ENCODE data around the gene ZSWIM5.
"Not testable (repeated sequence)": the region's sequence is repeated elsewhere in the genome, so short reads cannot be mapped to it uniquely, and the experiment has no call there.

Gene ZSWIM5

GRCh38 chr1:45191418-45191783, 15.0 kb downstream of the ZSWIM5 start:
- in situ Hi-C loops (cut with HindIII; ENCODE audit: low pct_unique_long_range_greater_than_20kb, low sequenced_read_pairs): no loop called here
- no peak for DNase-seq (ENCODE audit: low read depth in 1 of 2, low spot score in 1 of 2)

GRCh38 chr1:45187725-45188124, 18.7 kb downstream of the ZSWIM5 start:
- in situ Hi-C loops (cut with HindIII; ENCODE audit: low pct_unique_long_range_greater_than_20kb, low sequenced_read_pairs): no loop called here
- no peak for TF ChIP-seq JUND (IDR thresholded peaks at IDR 0.05; ENCODE audit: low read depth)
- no peak for DNase-seq (ENCODE audit: low read depth in 1 of 2, low spot score in 1 of 2)

More at GRCh38 chr1:45191418-45191783, 15.0 kb downstream of the ZSWIM5 start:
- no peak for TF ChIP-seq JUND (IDR thresholded peaks at IDR 0.05; ENCODE audit: low read depth)

- DNase-seq (ENCODE audit: low read depth in 1 of 2, low spot score in 1 of 2); in situ Hi-C loops (cut with HindIII; ENCODE audit: low pct_unique_long_range_greater_than_20kb, low sequenced_read_pairs): not testable (repeated sequence)
These were observed 26.4 kb downstream of the ZSWIM5 start for GRCh38 chr1:45179918-45180519.

GRCh38 chr1:45177452-45177851, 29.0 kb downstream of the ZSWIM5 start:
- in situ Hi-C loops (cut with HindIII; ENCODE audit: low pct_unique_long_range_greater_than_20kb, low sequenced_read_pairs): no loop called here
- TF ChIP-seq JUND (IDR thresholded peaks at IDR 0.05; ENCODE audit: low read depth): no peak
- DNase-seq (ENCODE audit: low read depth in 1 of 2, low spot score in 1 of 2): no peak

- no peak for TF ChIP-seq JUND (IDR thresholded peaks at IDR 0.05; ENCODE audit: low read depth)
- no peak for DNase-seq (ENCODE audit: low read depth in 1 of 2, low spot score in 1 of 2)
- in situ Hi-C loops (cut with HindIII; ENCODE audit: low pct_unique_long_range_greater_than_20kb, low sequenced_read_pairs): no loop called here
These were observed 33.6 kb downstream of the ZSWIM5 start for GRCh38 chr1:45172764-45173163.

GRCh38 chr1:45172005-45172404, 34.4 kb downstream of the ZSWIM5 start:
- in situ Hi-C loops (cut with HindIII; ENCODE audit: low pct_unique_long_range_greater_than_20kb, low sequenced_read_pairs): no loop called here
- peak in 1 of 2 experiments; percentile 41 for DNase-seq (ENCODE audit: low read depth in 1 of 2, low spot score in 1 of 2)
- no peak for TF ChIP-seq JUND (IDR thresholded peaks at IDR 0.05; ENCODE audit: low read depth)

- no peak for DNase-seq (ENCODE audit: low read depth in 1 of 2, low spot score in 1 of 2)
- no peak for TF ChIP-seq JUND (IDR thresholded peaks at IDR 0.05; ENCODE audit: low read depth)
- in situ Hi-C loops (cut with HindIII; ENCODE audit: low pct_unique_long_range_greater_than_20kb, low sequenced_read_pairs): no loop called here
These were observed 34.8 kb downstream of the ZSWIM5 start for GRCh38 chr1:45171575-45171974.

- in situ Hi-C loops (cut with HindIII; ENCODE audit: low pct_unique_long_range_greater_than_20kb, low sequenced_read_pairs): no loop called here
- TF ChIP-seq JUND (IDR thresholded peaks at IDR 0.05; ENCODE audit: low read depth): no peak
- DNase-seq (ENCODE audit: low read depth in 1 of 2, low spot score in 1 of 2): no peak
These were observed 36.2 kb downstream of the ZSWIM5 start for GRCh38 chr1:45170151-45170742.

GRCh38 chr1:45167947-45168346, 38.5 kb downstream of the ZSWIM5 start:
- in situ Hi-C loops (cut with HindIII; ENCODE audit: low pct_unique_long_range_greater_than_20kb, low sequenced_read_pairs); DNase-seq (ENCODE audit: low read depth in 1 of 2, low spot score in 1 of 2): not testable (repeated sequence)

- in situ Hi-C loops (cut with HindIII; ENCODE audit: low pct_unique_long_range_greater_than_20kb, low sequenced_read_pairs); DNase-seq (ENCODE audit: low read depth in 1 of 2, low spot score in 1 of 2): not testable (repeated sequence)
These were observed 42.1 kb downstream of the ZSWIM5 start for GRCh38 chr1:45164307-45164706.

GRCh38 chr1:45163111-45163510, 43.3 kb downstream of the ZSWIM5 start:
- in situ Hi-C loops (cut with HindIII; ENCODE audit: low pct_unique_long_range_greater_than_20kb, low sequenced_read_pairs); DNase-seq (ENCODE audit: low read depth in 1 of 2, low spot score in 1 of 2): not testable (repeated sequence)

GRCh38 chr1:45162041-45163035, 44.1 kb downstream of the ZSWIM5 start:
- in situ Hi-C loops (cut with HindIII; ENCODE audit: low pct_unique_long_range_greater_than_20kb, low sequenced_read_pairs); DNase-seq (ENCODE audit: low read depth in 1 of 2, low spot score in 1 of 2): not testable (repeated sequence)

- in situ Hi-C loops (cut with HindIII; ENCODE audit: low pct_unique_long_range_greater_than_20kb, low sequenced_read_pairs): no loop called here
- no peak for TF ChIP-seq JUND (IDR thresholded peaks at IDR 0.05; ENCODE audit: low read depth)
- no peak for DNase-seq (ENCODE audit: low read depth in 1 of 2, low spot score in 1 of 2)
These were observed 50.4 kb downstream of the ZSWIM5 start for GRCh38 chr1:45155957-45156356.
